ENCODE measurements around the gene SPATA24. TPM values are rescaled to one million over a fixed set of nuclear protein-coding genes. Genes with fewer than 3 reads are reported as not detected.

SPATA24 gene
- total RNA-seq, 1 donor from 2014 or later, result 12.0 TPM

DNA sequence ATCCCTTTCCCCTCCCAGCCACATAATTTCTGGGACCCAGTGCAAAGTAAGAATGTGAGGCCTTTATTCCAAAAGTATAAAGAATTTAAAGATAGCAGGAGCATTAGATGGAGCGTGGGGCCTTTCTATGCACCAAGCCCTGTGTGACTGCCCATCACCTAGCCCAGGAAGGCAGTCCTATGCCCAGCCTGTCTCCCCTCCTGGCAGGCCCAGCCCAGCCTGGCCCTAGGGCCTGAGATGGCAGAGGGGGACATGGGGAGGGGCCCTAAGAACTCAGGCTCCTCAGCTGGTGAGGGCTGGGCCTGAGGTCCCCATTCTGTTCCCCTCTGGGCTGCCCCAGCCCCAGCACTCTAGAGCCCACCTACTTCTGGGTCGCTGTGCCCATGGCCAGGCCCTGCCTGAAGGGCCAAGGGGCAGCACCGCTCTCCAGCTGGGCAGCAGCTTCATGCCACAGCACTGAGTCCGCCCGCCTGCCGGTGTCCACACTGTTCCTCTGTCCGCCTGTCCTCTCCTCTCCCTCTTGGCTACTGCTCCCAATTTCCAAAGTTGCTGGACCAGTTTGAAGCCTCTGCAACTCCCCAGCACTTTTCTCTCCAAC, 19.8 kb downstream of the SPATA24 start:
- H3K9me3 ChIP-seq (ENCODE audit: control insufficient read depth in 3 of 3, low read length in 3 of 3), result no peaks in the 10 kb centered on the region

DNA sequence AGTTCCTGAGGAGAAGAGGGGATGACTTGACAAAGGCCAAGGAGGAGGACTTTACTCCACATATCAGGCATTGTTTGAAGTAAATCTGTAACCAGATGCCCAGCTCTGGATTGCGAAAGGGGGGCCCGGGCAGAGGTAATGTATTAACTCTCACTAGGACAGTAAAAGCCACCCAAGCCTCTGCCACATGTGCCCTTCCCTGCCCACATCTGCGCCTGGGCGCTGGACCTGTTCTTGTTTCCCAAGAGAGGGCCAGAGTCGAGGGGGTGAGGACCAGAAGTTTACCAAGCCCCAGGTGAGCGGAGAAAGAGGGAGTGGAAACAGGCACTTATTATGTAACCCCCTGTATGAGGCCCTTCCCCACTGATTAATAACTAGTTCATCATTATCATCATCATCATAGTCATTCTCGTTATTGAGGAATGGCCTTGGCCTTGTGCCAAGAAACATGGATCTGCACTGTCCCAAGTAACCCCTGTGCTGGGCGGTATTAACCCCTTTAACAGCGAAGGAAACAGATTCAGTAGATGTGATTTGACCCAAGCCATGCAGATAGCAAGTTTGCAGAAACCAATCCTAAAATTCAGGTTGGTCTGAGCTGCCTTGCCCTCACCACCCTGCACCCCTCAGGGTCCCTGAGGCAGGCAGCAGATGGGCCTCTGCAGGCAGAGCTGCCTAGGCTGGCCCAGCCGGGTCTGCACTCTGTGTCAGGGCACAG, 20.5 kb downstream of the SPATA24 start, which contains the start of gene SLC23A1:
Gene SLC23A1, minus strand, starts transcription at position 23 of the 718 bp plus-strand sequence. CDS start 44 bp downstream, outside the sequence.
- no peak within 1 kb of the TSS for H3K27ac ChIP-seq (ENCODE audit: low read depth, low read length)

More for the DNA sequence above, 19.8 kb downstream of the SPATA24 start:
- H3K36me3 ChIP-seq (ENCODE audit: control insufficient read depth in 3 of 3, insufficient read depth in 3 of 3, low read length in 3 of 3), result no peaks in the 10 kb centered on the region
- H3K9ac ChIP-seq (ENCODE audit: low read depth in 1 of 3, low read length in 3 of 3), result peak overlapping the region in 2 of 3 donors; percentile 33 to 72
- H3K4me1 ChIP-seq (ENCODE audit: control insufficient read depth in 3 of 3, insufficient read depth in 3 of 3, low read length in 3 of 3), result peaks cover 22 to 34% (median 23%) of the 10 kb centered on the region in 3 donors
- no peaks in the 10 kb centered on the region for H3K27me3 ChIP-seq (ENCODE audit: control insufficient read depth in 3 of 3, insufficient read depth in 3 of 3, low read length in 3 of 3)
- H3K4me3 ChIP-seq (ENCODE audit: low read length in 3 of 3), result no peak overlapping the region
- no peak overlapping the region for H3K27ac ChIP-seq (ENCODE audit: low read depth, low read length)

DNA sequence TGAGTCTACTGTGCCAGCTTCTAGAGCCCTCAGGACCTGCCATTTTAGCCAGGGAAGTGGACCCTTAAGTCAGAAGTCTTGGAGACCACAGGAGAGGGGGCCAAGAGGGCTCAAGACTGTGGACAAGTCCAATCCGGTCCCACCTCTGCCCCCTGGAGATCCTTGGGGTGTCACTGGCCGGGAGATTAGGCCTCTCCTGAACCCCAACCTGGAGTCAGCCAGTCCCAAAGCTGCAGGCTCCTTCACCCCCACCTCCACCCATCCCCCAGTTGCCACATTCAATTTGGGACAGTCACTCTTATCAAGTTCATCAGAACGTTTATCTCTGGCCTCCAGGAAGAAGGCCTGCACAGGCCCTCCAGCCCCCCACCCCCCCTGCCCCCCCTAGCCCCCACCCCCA, 21.1 kb downstream of the SPATA24 start:
- H3K27me3 ChIP-seq (ENCODE audit: control insufficient read depth in 3 of 3, insufficient read depth in 3 of 3, low read length in 3 of 3), result no peaks in the 10 kb centered on the region
- no peaks in the 10 kb centered on the region for H3K36me3 ChIP-seq (ENCODE audit: control insufficient read depth in 3 of 3, insufficient read depth in 3 of 3, low read length in 3 of 3)
- H3K9me3 ChIP-seq (ENCODE audit: control insufficient read depth in 3 of 3, low read length in 3 of 3), result no peaks in the 10 kb centered on the region
- no peak overlapping the region for H3K9ac ChIP-seq (ENCODE audit: low read depth in 1 of 3, low read length in 3 of 3)
- no peak overlapping the region for H3K4me3 ChIP-seq (ENCODE audit: low read length in 3 of 3)
- H3K4me1 ChIP-seq (ENCODE audit: control insufficient read depth in 3 of 3, insufficient read depth in 3 of 3, low read length in 3 of 3), result peaks cover 14 to 22% (median 15%) of the 10 kb centered on the region in 3 donors
- H3K27ac ChIP-seq (ENCODE audit: low read depth, low read length), result no peak overlapping the region

More for the DNA sequence above, 20.5 kb downstream of the SPATA24 start, which contains the start of gene SLC23A1:
- peaks cover 20 to 29% (median 20%) of the 10 kb centered on the region in 3 donors for H3K4me1 ChIP-seq (ENCODE audit: control insufficient read depth in 3 of 3, insufficient read depth in 3 of 3, low read length in 3 of 3)
- no peaks in the 10 kb centered on the region for H3K9me3 ChIP-seq (ENCODE audit: control insufficient read depth in 3 of 3, low read length in 3 of 3)
- H3K36me3 ChIP-seq (ENCODE audit: control insufficient read depth in 3 of 3, insufficient read depth in 3 of 3, low read length in 3 of 3), result no peaks in the 10 kb centered on the region
- H3K27me3 ChIP-seq (ENCODE audit: control insufficient read depth in 3 of 3, insufficient read depth in 3 of 3, low read length in 3 of 3), result no peaks in the 10 kb centered on the region
- peak within 1 kb of the TSS in 2 of 3 donors; percentile 33 to 72 for H3K9ac ChIP-seq (ENCODE audit: low read depth in 1 of 3, low read length in 3 of 3)
- no peak within 1 kb of the TSS for H3K4me3 ChIP-seq (ENCODE audit: low read length in 3 of 3)

DNA sequence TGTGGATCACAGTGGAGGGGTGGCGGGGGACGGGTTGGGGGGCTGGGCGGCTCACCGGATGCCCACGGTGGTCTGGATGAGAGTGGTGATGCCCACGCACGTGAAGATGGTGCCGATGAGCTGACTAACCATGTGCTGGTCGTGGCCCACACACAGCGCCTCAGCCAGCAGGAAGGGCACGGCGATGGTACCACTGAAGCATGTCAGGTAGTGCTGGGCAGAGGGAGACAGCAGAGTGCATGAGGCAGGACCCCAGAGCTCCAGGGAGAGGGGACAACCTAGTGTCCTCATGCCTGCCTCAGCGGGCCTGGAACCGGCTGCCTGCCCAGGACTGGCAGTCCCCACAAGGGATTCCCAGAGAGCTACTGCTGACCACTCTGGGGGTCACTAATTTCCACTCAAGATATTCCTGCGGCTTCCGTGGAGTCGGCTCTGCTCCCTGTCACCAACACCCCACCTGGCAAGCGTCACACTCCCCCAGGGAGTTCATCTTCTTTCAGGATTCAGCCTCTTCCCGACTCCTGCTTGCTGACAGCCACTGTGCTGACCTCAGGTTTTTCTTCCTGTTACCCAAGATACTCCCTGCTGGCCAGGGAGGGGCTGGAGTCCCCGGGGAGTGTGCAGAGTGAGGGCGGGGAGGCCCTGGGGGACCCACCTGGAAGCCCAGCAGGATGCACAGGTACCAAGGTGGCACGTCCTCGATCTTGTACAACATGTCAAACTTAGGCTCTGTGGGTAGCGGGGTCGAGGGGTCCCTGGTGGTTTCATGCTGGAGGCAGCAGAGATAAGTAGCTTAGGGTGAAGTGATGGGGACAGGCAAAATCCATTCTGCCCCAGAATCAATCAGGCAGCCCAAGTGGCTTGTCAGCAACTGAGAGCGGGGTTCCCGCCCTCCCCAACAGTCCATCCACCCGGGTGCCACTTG, 21.8 kb downstream of the SPATA24 start:
- peaks cover 14 to 21% (median 19%) of the 10 kb centered on the region in 3 donors for H3K4me1 ChIP-seq (ENCODE audit: control insufficient read depth in 3 of 3, insufficient read depth in 3 of 3, low read length in 3 of 3)
- no peaks in the 10 kb centered on the region for H3K27me3 ChIP-seq (ENCODE audit: control insufficient read depth in 3 of 3, insufficient read depth in 3 of 3, low read length in 3 of 3)
- H3K36me3 ChIP-seq (ENCODE audit: control insufficient read depth in 3 of 3, insufficient read depth in 3 of 3, low read length in 3 of 3), result no peaks in the 10 kb centered on the region
- H3K9me3 ChIP-seq (ENCODE audit: control insufficient read depth in 3 of 3, low read length in 3 of 3), result no peaks in the 10 kb centered on the region
- no peak overlapping the region for H3K27ac ChIP-seq (ENCODE audit: low read depth, low read length)
- H3K4me3 ChIP-seq (ENCODE audit: low read length in 3 of 3), result no peak overlapping the region
- H3K9ac ChIP-seq (ENCODE audit: low read depth in 1 of 3, low read length in 3 of 3), result no peak overlapping the region

DNA sequence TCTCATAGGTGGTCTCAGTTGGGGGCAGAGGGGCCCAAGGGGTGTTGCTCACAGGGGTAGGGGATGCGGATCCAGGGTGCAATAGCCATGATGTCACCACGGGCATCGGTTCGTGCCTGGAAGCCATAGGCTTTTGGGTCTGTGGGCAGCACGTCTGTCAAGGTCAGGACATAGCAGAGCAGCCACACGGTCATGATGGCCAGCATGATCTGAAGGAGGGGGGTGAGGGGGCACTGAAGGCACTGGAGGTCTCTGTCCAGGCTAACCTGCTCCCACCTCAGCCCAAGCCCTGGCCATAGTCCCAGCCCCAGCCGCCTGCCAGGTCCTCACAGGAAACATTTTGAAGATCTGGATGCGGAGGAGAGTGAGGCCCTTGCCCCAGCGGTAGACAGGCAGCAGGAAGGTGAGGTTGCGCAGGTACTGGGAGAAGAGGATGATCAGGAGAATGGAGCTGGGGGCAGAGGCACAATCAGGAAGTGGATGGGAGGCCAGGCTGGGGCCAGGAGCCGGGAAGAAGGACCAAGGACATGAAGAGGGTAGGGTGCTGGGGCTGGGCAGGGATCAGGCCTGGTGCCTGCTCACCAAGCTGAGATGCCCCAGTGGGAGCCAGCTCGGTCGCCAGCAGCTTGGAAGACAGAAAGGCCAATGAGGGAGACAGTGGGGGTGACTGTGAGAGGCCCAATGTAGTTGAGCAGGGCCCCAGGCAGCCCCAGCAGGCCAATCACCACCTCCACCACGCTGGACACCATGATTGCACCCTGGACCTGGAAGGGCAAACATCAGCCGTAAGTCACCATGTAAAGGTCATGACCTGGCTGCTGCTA, 24.1 kb downstream of the SPATA24 start:
- Histone ChIP-seq H3K27ac (ENCODE audit: low read depth, low read length) (no peak overlapping the region), H3K4me1 (ENCODE audit: control insufficient read depth in 3 of 3, insufficient read depth in 3 of 3, low read length in 3 of 3) (peaks cover 8 to 19% (median 15%) of the 10 kb centered on the region in 3 donors), H3K4me3 (ENCODE audit: low read length in 3 of 3) (no peak overlapping the region), H3K9ac (ENCODE audit: low read depth in 1 of 3, low read length in 3 of 3) (no peak overlapping the region), H3K36me3 (ENCODE audit: control insufficient read depth in 3 of 3, insufficient read depth in 3 of 3, low read length in 3 of 3) (peaks cover 0 to 2% (median 0%) of the 10 kb centered on the region in 3 donors), H3K27me3 (ENCODE audit: control insufficient read depth in 3 of 3, insufficient read depth in 3 of 3, low read length in 3 of 3) (no peaks in the 10 kb centered on the region), H3K9me3 (ENCODE audit: control insufficient read depth in 3 of 3, low read length in 3 of 3) (no peaks in the 10 kb centered on the region)

DNA sequence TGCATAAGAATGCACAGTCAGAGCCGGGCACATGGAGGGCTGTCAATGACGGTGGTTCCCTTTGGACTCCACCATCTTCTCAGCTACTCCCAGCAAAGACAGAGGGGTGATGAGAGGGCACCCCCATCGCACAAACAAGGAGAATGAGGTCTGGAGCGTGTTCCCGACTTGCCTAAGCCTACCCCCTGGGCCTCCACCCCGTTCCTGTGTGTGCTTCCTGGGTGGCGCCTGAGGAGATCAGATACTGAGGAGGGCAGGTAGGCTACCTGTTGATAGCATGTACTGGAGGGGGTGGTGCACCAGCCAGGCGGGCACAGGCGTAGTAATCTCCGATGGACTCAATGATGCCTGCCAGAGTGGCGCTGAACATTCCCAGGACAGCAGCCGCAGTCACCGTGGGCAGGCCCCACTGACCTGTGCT, 24.9 kb downstream of the SPATA24 start:
- Histone ChIP-seq H3K4me3 (ENCODE audit: low read length in 3 of 3) (no peak overlapping the region), H3K27ac (ENCODE audit: low read depth, low read length) (no peak overlapping the region), H3K27me3 (ENCODE audit: control insufficient read depth in 3 of 3, insufficient read depth in 3 of 3, low read length in 3 of 3) (no peaks in the 10 kb centered on the region), H3K9ac (ENCODE audit: low read depth in 1 of 3, low read length in 3 of 3) (no peak overlapping the region), H3K36me3 (ENCODE audit: control insufficient read depth in 3 of 3, insufficient read depth in 3 of 3, low read length in 3 of 3) (peaks cover 0 to 2% (median 0%) of the 10 kb centered on the region in 3 donors), H3K4me1 (ENCODE audit: control insufficient read depth in 3 of 3, insufficient read depth in 3 of 3, low read length in 3 of 3) (peaks cover 8 to 19% (median 10%) of the 10 kb centered on the region in 3 donors), H3K9me3 (ENCODE audit: control insufficient read depth in 3 of 3, low read length in 3 of 3) (no peaks in the 10 kb centered on the region)

DNA sequence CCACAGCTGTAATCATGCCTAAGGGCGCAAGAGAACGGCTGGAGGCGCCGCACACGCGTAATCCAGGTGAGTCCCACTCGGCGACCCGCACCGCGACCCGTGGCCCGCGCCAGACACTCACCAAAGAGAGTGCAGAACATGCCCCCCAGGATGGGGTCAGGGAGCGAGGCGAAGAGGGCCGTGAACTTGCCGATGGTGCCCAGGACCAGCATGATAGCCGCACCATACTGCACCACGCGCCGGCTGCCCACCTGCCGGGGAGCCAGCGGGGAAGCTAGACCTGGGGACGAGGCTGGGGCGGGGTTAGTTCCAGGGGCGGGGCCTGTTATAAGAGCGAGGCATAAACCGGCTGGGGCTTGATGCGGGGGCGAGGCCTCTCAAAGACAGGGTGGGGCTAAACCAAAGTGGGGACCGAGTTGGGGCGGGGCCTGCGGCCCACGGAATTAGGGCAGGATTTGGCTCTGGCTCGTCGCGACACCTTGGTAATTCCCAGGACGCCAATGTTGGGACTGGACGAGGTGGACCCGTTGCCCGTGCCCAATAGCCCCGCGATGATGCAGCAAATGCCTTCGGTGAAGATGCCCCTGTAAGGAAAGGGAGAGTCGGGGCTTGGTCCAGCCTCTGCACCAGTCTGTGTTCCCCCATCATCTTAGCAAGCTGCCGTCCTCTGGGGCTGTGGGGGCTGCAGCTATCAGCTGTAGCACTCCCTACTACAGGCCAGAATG, 25.6 kb downstream of the SPATA24 start:
- no peak overlapping the region for H3K9ac ChIP-seq (ENCODE audit: low read depth in 1 of 3, low read length in 3 of 3)
- no peak overlapping the region for H3K4me3 ChIP-seq (ENCODE audit: low read length in 3 of 3)
- H3K9me3 ChIP-seq (ENCODE audit: control insufficient read depth in 3 of 3, low read length in 3 of 3), result no peaks in the 10 kb centered on the region
- peaks cover 0 to 5% (median 0%) of the 10 kb centered on the region in 3 donors for H3K36me3 ChIP-seq (ENCODE audit: control insufficient read depth in 3 of 3, insufficient read depth in 3 of 3, low read length in 3 of 3)
- H3K4me1 ChIP-seq (ENCODE audit: control insufficient read depth in 3 of 3, insufficient read depth in 3 of 3, low read length in 3 of 3), result peaks cover 14 to 26% (median 15%) of the 10 kb centered on the region in 3 donors
- H3K27ac ChIP-seq (ENCODE audit: low read depth, low read length), result no peak overlapping the region
- H3K27me3 ChIP-seq (ENCODE audit: control insufficient read depth in 3 of 3, insufficient read depth in 3 of 3, low read length in 3 of 3), result no peaks in the 10 kb centered on the region

DNA sequence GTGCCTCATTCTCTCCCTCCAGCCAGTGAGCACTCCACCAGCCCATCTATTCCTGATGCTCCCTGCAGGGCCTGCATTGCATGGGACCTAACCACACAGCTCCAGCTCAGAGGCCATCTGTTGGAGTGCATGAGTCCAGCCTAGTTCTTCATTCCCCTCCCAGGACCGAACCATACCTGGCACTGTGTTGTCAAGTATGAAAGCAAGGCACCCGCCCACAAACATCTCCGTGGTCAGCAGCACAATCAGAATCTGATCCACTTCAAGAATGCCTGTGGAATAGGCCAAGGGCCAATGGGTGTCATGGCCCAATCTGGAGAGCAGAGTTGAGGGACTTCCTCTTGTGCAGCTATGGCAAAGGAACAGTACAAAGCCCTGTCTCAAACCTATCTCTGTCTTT, 26.7 kb downstream of the SPATA24 start:
- H3K36me3 ChIP-seq (ENCODE audit: control insufficient read depth in 3 of 3, insufficient read depth in 3 of 3, low read length in 3 of 3), result peaks cover 0 to 5% (median 0%) of the 10 kb centered on the region in 3 donors
- H3K27ac ChIP-seq (ENCODE audit: low read depth, low read length), result no peak overlapping the region
- no peak overlapping the region for H3K9ac ChIP-seq (ENCODE audit: low read depth in 1 of 3, low read length in 3 of 3)
- H3K4me1 ChIP-seq (ENCODE audit: control insufficient read depth in 3 of 3, insufficient read depth in 3 of 3, low read length in 3 of 3), result peaks cover 14 to 29% (median 17%) of the 10 kb centered on the region in 3 donors
- H3K4me3 ChIP-seq (ENCODE audit: low read length in 3 of 3), result no peak overlapping the region
- no peaks in the 10 kb centered on the region for H3K27me3 ChIP-seq (ENCODE audit: control insufficient read depth in 3 of 3, insufficient read depth in 3 of 3, low read length in 3 of 3)
- no peaks in the 10 kb centered on the region for H3K9me3 ChIP-seq (ENCODE audit: control insufficient read depth in 3 of 3, low read length in 3 of 3)

Data from skeletal muscle tissue (tissue), 4 donors.